Embryonic facial prominence (tissue), 1 donor: ENCODE data around the gene PPFIBP1.
"Not testable (repeated sequence)": the region's sequence is repeated elsewhere in the genome, so short reads cannot be mapped to it uniquely, and the experiment has no call there.

Source experiments
- DNase-seq: peaks from one replicate; pipeline ENCODE4 v3.0.0-alpha.2; 2016; ENCODE audit errors: extremely low spot score

The PPFIBP1 gene

DNA sequence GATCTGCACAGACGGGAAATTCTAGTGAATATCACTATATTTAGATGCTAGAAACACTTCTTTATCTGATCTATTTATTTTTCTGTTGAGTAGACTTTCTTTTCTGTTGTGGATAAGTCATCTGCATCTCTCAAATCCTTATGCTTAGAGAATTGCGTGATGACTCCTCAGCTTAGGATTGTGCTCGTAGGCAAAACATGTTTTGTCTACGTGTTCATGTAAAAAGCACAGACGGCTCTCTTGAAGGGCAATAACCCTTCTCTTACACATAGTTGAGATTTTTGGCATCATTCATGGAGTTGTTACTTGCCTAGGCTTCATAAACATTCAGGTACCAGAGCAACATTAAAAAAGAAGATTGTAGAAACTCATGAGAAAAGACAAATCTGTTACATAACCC is 18.6 kb downstream of the PPFIBP1 start:
- DNase-seq = no peak

- DNase-seq = not testable (repeated sequence)
These were observed 20.9 kb downstream of the PPFIBP1 start for GRCh38 chr12:27544858-27545257.

DNA sequence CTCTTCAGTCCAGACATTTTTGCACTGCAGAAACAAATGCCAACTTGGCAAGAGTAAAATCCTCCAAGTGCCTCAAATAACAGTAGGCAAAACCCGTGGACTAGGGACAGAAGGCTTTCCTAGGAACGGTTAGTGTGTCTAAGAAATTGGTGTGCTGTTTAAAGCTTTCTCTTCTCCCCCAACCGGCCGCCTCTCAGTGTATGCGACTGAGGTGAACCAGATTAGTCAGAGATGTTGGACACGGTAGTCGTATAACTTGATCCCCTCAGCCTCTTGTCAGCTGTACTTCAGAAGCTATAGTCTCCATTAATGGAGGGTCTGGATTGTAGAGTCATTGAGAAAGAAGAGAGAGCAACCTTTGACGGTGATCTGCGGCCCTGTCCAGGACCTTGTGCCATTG is 21.7 kb downstream of the PPFIBP1 start:
- no peak for DNase-seq

- no peak for DNase-seq
These were observed 23.6 kb downstream of the PPFIBP1 start for GRCh38 chr12:27547592-27547991.

DNA sequence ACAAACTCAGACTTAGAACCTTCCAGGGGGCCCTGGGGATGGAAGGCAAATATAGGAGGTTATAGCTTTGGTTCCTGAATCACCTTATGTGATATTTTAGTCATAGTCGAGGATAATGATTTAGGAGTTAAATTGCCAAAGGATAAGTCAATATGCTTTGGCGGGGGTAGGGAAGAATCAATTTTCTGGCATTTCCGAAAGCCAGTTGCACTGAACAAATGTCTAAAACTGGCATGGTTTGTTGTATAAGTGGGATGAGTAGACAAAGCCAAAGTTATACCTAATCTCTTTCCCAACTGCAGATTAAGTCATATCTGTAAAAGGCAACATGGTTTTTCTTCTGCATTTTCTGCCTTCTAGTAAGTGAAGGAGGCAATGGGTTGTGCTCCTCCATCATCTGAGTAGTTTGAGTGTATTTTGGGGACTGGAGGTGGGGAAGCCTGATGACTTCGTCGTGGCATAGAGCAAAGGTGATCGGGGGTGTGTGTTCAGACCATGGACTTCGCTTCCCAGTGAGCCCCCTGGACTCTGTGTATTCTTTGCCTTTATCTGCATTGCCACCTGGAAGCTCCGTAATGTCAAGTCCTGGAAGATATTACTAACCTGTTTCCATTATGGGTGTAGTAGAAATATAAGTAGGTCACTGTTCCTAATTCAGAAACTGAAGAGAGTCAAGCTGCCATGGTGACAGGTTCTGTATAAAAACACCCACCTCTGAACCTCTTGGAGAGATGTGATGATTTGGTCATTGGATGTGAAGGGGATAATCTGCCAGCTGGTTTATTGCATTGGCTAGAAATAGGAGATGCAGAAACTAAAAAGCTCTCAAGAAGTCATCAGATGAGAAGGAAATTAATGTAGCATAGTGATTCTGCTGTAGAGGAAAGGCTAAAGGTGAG is 24.5 kb downstream of the PPFIBP1 start:
- no peak for DNase-seq

- DNase-seq = no peak
These were observed 25.3 kb downstream of the PPFIBP1 start for GRCh38 chr12:27549236-27549800.

GRCh38 chr12:27549801-27550652 is 26.0 kb downstream of the PPFIBP1 start:
- DNase-seq = no peak

DNA sequence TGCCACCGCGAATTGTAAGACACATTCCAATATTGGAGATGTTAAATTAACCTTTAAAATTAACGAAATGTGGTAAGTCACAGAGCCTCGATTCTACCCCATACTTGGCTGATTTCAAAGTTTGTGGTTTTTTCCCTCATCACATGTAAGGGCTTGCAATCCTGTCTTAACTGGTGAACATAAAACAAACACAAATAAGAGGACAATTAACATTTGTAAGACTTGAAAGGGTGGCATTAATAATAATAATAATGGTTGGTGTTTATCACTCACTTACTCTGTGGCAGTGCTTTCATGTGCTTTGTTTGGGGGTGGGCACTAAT is 26.6 kb downstream of the PPFIBP1 start:
- DNase-seq = no peak

- no peak for DNase-seq
These were observed 27.3 kb downstream of the PPFIBP1 start for GRCh38 chr12:27551172-27551840.

- no peak for DNase-seq
These were observed 28.2 kb downstream of the PPFIBP1 start for GRCh38 chr12:27552235-27552634.

DNA sequence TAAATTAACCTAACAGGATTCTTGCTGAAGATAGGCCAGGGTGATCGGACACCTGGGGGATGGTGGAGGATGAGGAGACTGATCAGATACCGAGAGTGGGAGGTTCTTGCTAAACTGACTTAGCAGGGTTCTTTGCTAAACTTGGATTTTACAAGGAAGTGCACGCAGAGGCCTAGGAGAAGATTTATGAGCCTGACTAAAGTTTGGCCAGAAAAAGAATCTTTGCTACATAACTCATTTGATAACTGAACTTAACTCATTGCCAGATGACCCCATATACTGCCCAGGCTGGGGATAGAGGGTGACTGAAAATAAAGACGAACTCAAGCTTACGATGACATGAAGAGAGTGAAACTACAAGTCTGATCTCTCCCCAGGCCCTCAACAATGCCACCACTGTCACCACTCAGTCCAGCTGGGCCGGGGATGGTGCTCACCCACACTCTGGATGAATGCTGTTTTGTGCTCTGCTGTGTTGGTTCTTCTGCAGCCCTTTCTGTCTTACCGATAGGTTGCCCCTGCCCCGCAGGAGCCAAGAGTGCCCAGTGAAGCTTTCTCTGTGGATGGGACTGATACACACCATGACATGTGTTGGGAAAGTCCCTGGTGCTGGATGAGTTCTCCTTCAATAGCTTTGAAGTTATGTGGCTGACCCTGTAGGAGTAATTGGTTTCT is 29.0 kb downstream of the PPFIBP1 start:
- no peak for DNase-seq

DNA sequence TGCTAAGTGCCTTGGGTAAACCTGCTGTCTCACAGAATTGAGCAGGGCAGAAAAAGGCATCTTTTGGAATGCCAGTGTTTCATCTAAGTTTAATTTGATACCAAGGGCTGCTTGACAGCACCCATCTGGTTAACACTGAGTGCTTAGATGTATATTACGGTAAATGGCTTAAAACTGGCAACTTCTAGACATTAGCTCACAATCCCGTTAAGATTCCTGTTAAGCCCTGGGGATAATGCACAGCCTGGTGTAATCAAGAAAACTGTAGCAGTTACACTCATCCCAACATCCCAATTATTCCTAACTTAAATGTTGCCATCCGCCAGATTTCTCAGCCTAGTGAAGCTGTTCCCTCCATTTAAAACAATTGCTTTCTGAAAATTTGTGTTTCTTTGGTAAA is 29.9 kb downstream of the PPFIBP1 start:
- no peak for DNase-seq

GRCh38 chr12:27554421-27555186 is 30.6 kb downstream of the PPFIBP1 start:
- no peak for DNase-seq

DNA sequence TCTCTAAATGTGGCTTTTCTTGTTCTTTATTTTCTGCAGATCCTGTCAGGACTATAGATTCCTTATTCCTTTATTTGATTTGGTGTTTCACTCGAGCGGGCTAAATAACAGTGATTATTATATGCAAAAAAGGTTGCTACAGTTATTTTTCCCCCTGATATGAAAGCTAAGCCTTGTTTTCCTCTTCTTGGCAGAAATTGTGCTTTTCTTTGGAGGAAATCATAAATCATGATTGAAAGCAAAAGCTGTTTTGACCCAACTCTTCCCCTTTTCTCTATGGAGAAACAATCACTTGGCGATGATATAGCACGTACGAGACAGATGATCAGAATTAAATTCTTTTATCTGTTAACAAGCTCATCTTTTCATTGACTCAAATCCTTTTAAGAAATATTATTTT is 31.4 kb downstream of the PPFIBP1 start:
- no peak for DNase-seq

GRCh38 chr12:27555925-27556778 is 32.1 kb downstream of the PPFIBP1 start:
- no peak for DNase-seq

- no peak for DNase-seq
These were observed 36.1 kb downstream of the PPFIBP1 start for GRCh38 chr12:27560126-27560525.

- DNase-seq = no peak
These were observed 37.7 kb downstream of the PPFIBP1 start for GRCh38 chr12:27561535-27562350.

DNA sequence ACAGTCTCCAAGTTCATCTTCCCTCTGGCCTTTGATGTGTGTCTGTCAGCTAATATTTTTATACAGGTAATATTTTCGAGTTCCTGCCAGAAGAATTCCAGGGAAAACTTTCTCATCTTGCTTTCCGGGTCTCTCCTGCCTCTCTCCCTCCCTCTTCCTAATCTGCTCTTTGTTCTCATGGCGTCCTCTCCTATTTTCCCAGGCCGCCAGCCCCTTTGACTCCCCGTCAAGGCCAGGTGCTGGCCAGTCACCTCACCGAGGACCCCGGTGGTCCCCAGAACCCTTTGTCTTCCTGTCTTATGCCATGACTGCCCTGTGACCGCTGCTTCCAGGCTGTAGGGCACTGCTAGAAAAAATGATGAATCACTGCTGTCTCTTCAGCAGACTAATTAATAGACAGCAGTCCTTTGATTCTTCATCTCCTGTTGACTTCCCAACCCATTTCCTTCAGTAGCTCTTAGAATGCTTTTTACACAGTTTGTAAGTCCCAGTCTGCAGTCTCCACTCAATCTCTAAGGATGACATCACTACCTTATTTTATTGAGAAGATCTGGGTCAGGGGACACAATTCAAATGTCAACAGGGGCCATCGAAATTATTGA is 40.7 kb downstream of the PPFIBP1 start:
- DNase-seq = no peak
